ENCODE data around the gene VIM.

Gene VIM

GRCh38 chr10:17209881-17210280 is 18.2 kb upstream of the VIM start:
- no peak for DNase-seq (ENCODE audit: low read depth)

- no peak for DNase-seq (ENCODE audit: low read depth)
Observed at GRCh38 chr10:17210361-17210760, 17.7 kb upstream of the VIM start.

GRCh38 chr10:17212802-17213221 is 15.2 kb upstream of the VIM start:
- DNase-seq (ENCODE audit: low read depth) = no peak

GRCh38 chr10:17213646-17214349 is 14.2 kb upstream of the VIM start:
- no peak for DNase-seq (ENCODE audit: low read depth)

- DNase-seq (ENCODE audit: low read depth) = peak; percentile 85
Observed at GRCh38 chr10:17214526-17214925, 13.5 kb upstream of the VIM start.

GRCh38 chr10:17214971-17215781 is 12.9 kb upstream of the VIM start:
- peak; percentile 75 for DNase-seq (ENCODE audit: low read depth)

GRCh38 chr10:17215782-17216122 is 12.3 kb upstream of the VIM start:
- DNase-seq (ENCODE audit: low read depth) = no peak

- DNase-seq (ENCODE audit: low read depth) = peak; percentile 98
Observed at GRCh38 chr10:17216217-17216900, 11.7 kb upstream of the VIM start.

- DNase-seq (ENCODE audit: low read depth) = peak; percentile 76
Observed at GRCh38 chr10:17216901-17217395, 11.1 kb upstream of the VIM start.

GRCh38 chr10:17217631-17218232 is 10.3 kb upstream of the VIM start:
- DNase-seq (ENCODE audit: low read depth) = peak; percentile 75

GRCh38 chr10:17219024-17219423 is 9.0 kb upstream of the VIM start:
- DNase-seq (ENCODE audit: low read depth) = no peak

- DNase-seq (ENCODE audit: low read depth) = no peak
Observed at GRCh38 chr10:17220652-17221100, 7.4 kb upstream of the VIM start.

- DNase-seq (ENCODE audit: low read depth) = no peak
Observed at GRCh38 chr10:17222329-17222728, 5.7 kb upstream of the VIM start.

- no peak for DNase-seq (ENCODE audit: low read depth)
Observed at GRCh38 chr10:17225808-17226207, 2.2 kb upstream of the VIM start.

GRCh38 chr10:17226891-17227303 is 1.1 kb upstream of the VIM start:
- no peak for DNase-seq (ENCODE audit: low read depth)

- DNase-seq (ENCODE audit: low read depth) = no peak
Observed at GRCh38 chr10:17227367-17228090, 512 bp upstream of the VIM start.

GRCh38 chr10:17229016-17229716 is 1.1 kb downstream of the VIM start:
- peak; percentile 69 for DNase-seq (ENCODE audit: low read depth)

- DNase-seq (ENCODE audit: low read depth) = no peak
Observed at GRCh38 chr10:17229717-17229966, 1.6 kb downstream of the VIM start.

GRCh38 chr10:17229967-17230682 is 2.1 kb downstream of the VIM start:
- DNase-seq (ENCODE audit: low read depth) = peak; percentile 78

GRCh38 chr10:17231788-17232187 is 3.7 kb downstream of the VIM start:
- DNase-seq (ENCODE audit: low read depth) = no peak
